ENCODE data around the gene SYT17.

GRCh38 chr16:19173649-19174383 lies 5.8 kb downstream of the SYT17 start:
- TF ChIP-seq EZH2 (IDR thresholded peaks at IDR 0.05; ENCODE audit: low read depth) = no peak
- no peak for TF ChIP-seq CTCF (conservative IDR thresholded peaks at IDR 0.05)

Data from PC-9 (cell line).